H9 (cell line): ENCODE measurements around the gene PLCL1. TPM values are rescaled to one million over a fixed set of nuclear protein-coding genes. Genes with fewer than 3 reads are reported as not detected.

Experiments
- DNase-seq: peaks from one replicate; pipeline ENCODE4 v3.0.0-alpha.2; 2017
- H2AFZ ChIP-seq: one replicate; pipeline ENCODE4 v1.6.1; 2013; ENCODE audit warnings: mild to moderate bottlenecking, low read length, control low read depth, moderate library complexity
- H2AK5ac ChIP-seq: 2 replicates; pipeline ENCODE4 v1.6.1; 2013; ENCODE audit warnings: low read length, control low read depth, mixed read lengths; ENCODE audit not compliant: insufficient read length
- H2BK120ac ChIP-seq: one replicate; pipeline ENCODE4 v1.6.1; 2013; ENCODE audit warnings: low read depth, mild to moderate bottlenecking, low read length, control low read depth, inconsistent platforms; ENCODE audit not compliant: poor library complexity, severe bottlenecking
- H2BK12ac ChIP-seq: 2 replicates; pipeline ENCODE4 v1.6.1; 2013; ENCODE audit warnings: low read length, control low read depth, mixed read lengths, low read depth; ENCODE audit not compliant: insufficient read length
- H2BK15ac ChIP-seq: 2 replicates; pipeline ENCODE4 v1.6.1; 2013; ENCODE audit warnings: low read depth, low read length, control low read depth
- H2BK20ac ChIP-seq: one replicate; pipeline ENCODE4 v1.6.1; 2013; ENCODE audit warnings: low read depth, mild to moderate bottlenecking, low read length, control low read depth, inconsistent platforms; ENCODE audit not compliant: poor library complexity, severe bottlenecking
- H2BK5ac ChIP-seq: 2 replicates; pipeline ENCODE4 v1.6.1; 2013; ENCODE audit warnings: low read length, control low read depth, mixed read lengths; ENCODE audit not compliant: insufficient read length
- H3K14ac ChIP-seq: 2 replicates; pipeline ENCODE4 v1.6.1; 2013; ENCODE audit warnings: low read length, control low read depth; ENCODE audit not compliant: insufficient read depth
- H3K18ac ChIP-seq: 2 replicates; pipeline ENCODE4 v1.6.1; 2013; ENCODE audit warnings: low read depth, mild to moderate bottlenecking, mixed read lengths, low read length, control low read depth; ENCODE audit not compliant: insufficient read length
- H3K23ac ChIP-seq: 2 replicates; pipeline ENCODE4 v1.6.1; 2013; ENCODE audit warnings: low read length, control low read depth, mixed read lengths, low read depth; ENCODE audit not compliant: insufficient read length
- H3K23me2 ChIP-seq: 2 replicates; pipeline ENCODE4 v1.6.1; 2013; ENCODE audit warnings: low read depth, mild to moderate bottlenecking, mixed read lengths, low read length, control low read depth; ENCODE audit not compliant: insufficient read length, poor library complexity, severe bottlenecking
- H3K27ac ChIP-seq: 2 replicates; pipeline ENCODE4 v1.5.1; 2013; ENCODE audit warnings: low read length, control low read depth, mixed read lengths, low read depth; ENCODE audit not compliant: insufficient read length
- H3K27me3 ChIP-seq: 2 replicates; pipeline ENCODE4 v1.6.1; 2013; ENCODE audit warnings: low read length, control low read depth, inconsistent platforms; ENCODE audit not compliant: insufficient read depth
- H3K4ac ChIP-seq: 2 replicates; pipeline ENCODE4 v1.6.1; 2013; ENCODE audit warnings: low read depth, mild to moderate bottlenecking, control low read depth, inconsistent platforms, low read length, moderate library complexity
- H3K4me1 ChIP-seq: 2 replicates; pipeline ENCODE4 v1.6.1; 2013; ENCODE audit warnings: low read length, control low read depth, inconsistent platforms; ENCODE audit not compliant: insufficient read depth
- H3K4me2 ChIP-seq: 2 replicates; pipeline ENCODE4 v1.6.1; 2013; ENCODE audit warnings: low read length, control low read depth, mixed read lengths; ENCODE audit not compliant: insufficient read length, insufficient read depth
- H3K56ac ChIP-seq: 2 replicates; pipeline ENCODE4 v1.6.1; 2013; ENCODE audit warnings: low read depth, mild to moderate bottlenecking, mixed read lengths, low read length, control low read depth; ENCODE audit not compliant: insufficient read length
- H3K79me1 ChIP-seq: 2 replicates; pipeline ENCODE4 v1.6.1; 2013; ENCODE audit warnings: low read depth, mild to moderate bottlenecking, moderate library complexity, low read length, control low read depth, inconsistent platforms; ENCODE audit not compliant: insufficient read depth, poor library complexity, severe bottlenecking
- H3K79me2 ChIP-seq: 2 replicates; pipeline ENCODE4 v1.6.1; 2013; ENCODE audit warnings: low read length, control low read depth, inconsistent platforms; ENCODE audit not compliant: insufficient read depth
- H3K9ac ChIP-seq: 2 replicates; pipeline ENCODE4 v1.6.1; 2013; ENCODE audit warnings: low read length, control low read depth, mixed read lengths; ENCODE audit not compliant: insufficient read length; ENCODE audit errors: extremely low read depth
- H3K9me3 ChIP-seq: one replicate; pipeline ENCODE4 v1.6.1; 2013; ENCODE audit warnings: low read depth, low read length, inconsistent platforms; ENCODE audit not compliant: control insufficient read depth
- H3T11ph ChIP-seq: one replicate; pipeline ENCODE4 v1.6.1; 2013; ENCODE audit warnings: mild to moderate bottlenecking, low read length, control low read depth, inconsistent platforms
- H4K20me1 ChIP-seq: one replicate; pipeline ENCODE4 v1.6.1; 2013; ENCODE audit not compliant: control insufficient read depth, insufficient read length, insufficient read depth
- H4K5ac ChIP-seq: 2 replicates; pipeline ENCODE4 v1.6.1; 2013; ENCODE audit warnings: low read depth, mild to moderate bottlenecking, mixed read lengths, low read length, control low read depth; ENCODE audit not compliant: insufficient read length
- H4K8ac ChIP-seq: replicated peaks from 2 replicates; pipeline ENCODE4 v1.6.1; 2013; ENCODE audit warnings: low read length, control low read depth, mixed read lengths, low read depth; ENCODE audit not compliant: insufficient read length
- H4K91ac ChIP-seq: 2 replicates; pipeline ENCODE4 v1.6.1; 2013; ENCODE audit warnings: low read depth, mild to moderate bottlenecking, moderate library complexity, mixed read lengths, low read length, control low read depth; ENCODE audit not compliant: insufficient read length
- H3K27ac Mint-ChIP-seq, 3 experiments: 2 replicates in 2 of 3; 3 replicates in 1 of 3; pipeline ENCODE4 v1.8.0; 2020 to 2021; ENCODE audit warnings: mixed read lengths in 3 of 3, mild to moderate bottlenecking in 1 of 3, moderate library complexity in 1 of 3
- H3K27me3 Mint-ChIP-seq: 2 replicates; pipeline ENCODE4 v1.8.0; 2021; ENCODE audit warnings: low read depth, mild to moderate bottlenecking, moderate library complexity, mixed read lengths
- H3K36me3 Mint-ChIP-seq, 3 experiments: 2 replicates in 2 of 3; 3 replicates in 1 of 3; pipeline ENCODE4 v1.8.0; 2020 to 2021; ENCODE audit warnings: low read depth in 3 of 3, mixed read lengths in 3 of 3; ENCODE audit not compliant: insufficient read depth in 1 of 3
- H3K4me1 Mint-ChIP-seq, 2 experiments: 2 replicates each; pipeline ENCODE4 v1.8.0; 2020; ENCODE audit warnings: mixed read lengths in 2 of 2
- H3K4me3 Mint-ChIP-seq, 2 experiments: 2 replicates in 1 of 2; 3 replicates in 1 of 2; pipeline ENCODE4 v1.8.0; 2020 to 2021; ENCODE audit warnings: mild to moderate bottlenecking in 2 of 2, mixed read lengths in 2 of 2, moderate library complexity in 1 of 2
- H3K9me3 Mint-ChIP-seq, 2 experiments: 2 replicates in 1 of 2; 3 replicates in 1 of 2; pipeline ENCODE4 v1.8.0; 2020; ENCODE audit warnings: mild to moderate bottlenecking in 2 of 2, mixed read lengths in 2 of 2, moderate library complexity in 1 of 2
- CTCF ChIP-seq: fragments of 200-600 bp; sonication (generic); conservative IDR thresholded peaks from 3 replicates; pipeline ENCODE4 v1.8.0; 2021; ENCODE audit warnings: antibody characterized with exemption, mild to moderate bottlenecking
- WGBS: extraction: QIAGEN DNeasy Blood & Tissue Kit; methylation state at CpG from one replicate; pipeline ENCODE4 v1.1.7; 2013; ENCODE audit warnings: missing lambda C conversion rate, low lambda C conversion rate, mixed read lengths; ENCODE audit not compliant: insufficient read length; ENCODE audit errors: extremely low coverage; 5-methylcytosine and 5-hydroxymethylcytosine counted together
- total RNA-seq: library from RNA; stranded (reverse); gene quantifications from 2 replicates; pipeline ENCODE4 v1.2.1, GENCODE V29; 2021

The PLCL1 gene
- total RNA-seq, 1 experiment from 2014 or later, result 0.04 TPM

- no CpG with 5 or more reads among the region's 3 CpGs for whole genome bisulfite sequencing
- H3K4ac ChIP-seq, result no peak overlapping the region
- no peaks in the 10 kb centered on the region for H3K79me2 ChIP-seq
- no peak overlapping the region for H3K14ac ChIP-seq
- H3K4me1 ChIP-seq, result no peaks in the 10 kb centered on the region
- no peak overlapping the region for H2BK20ac ChIP-seq
- no peak overlapping the region for H2AK5ac ChIP-seq
- no peaks in the 10 kb centered on the region for H4K20me1 ChIP-seq
- no peak overlapping the region for H2BK15ac ChIP-seq
- Mint-ChIP-seq H3K27me3 (peaks cover 8% of the 10 kb centered on the region), H3K4me3 (no peak overlapping the region), H3K4me1 (no peaks in the 10 kb centered on the region), H3K9me3 (no peaks in the 10 kb centered on the region), H3K36me3 (no peaks in the 10 kb centered on the region), H3K27ac (no peak overlapping the region)
- H3K79me1 ChIP-seq, result no peaks in the 10 kb centered on the region
- H4K91ac ChIP-seq, result no peak overlapping the region
- H2BK120ac ChIP-seq, result no peak overlapping the region
- H3K27me3 ChIP-seq, result no peaks in the 10 kb centered on the region
- no peak overlapping the region for H3T11ph ChIP-seq
- peak; percentile 81 for TF ChIP-seq CTCF
- H2AFZ ChIP-seq, result no peak overlapping the region
- no peak overlapping the region for H3K9ac ChIP-seq
- no peak overlapping the region for H2BK12ac ChIP-seq
- no peaks in the 10 kb centered on the region for H3K23me2 ChIP-seq
- no peak overlapping the region for H4K8ac ChIP-seq
- H2BK5ac ChIP-seq, result no peak overlapping the region
- no peak overlapping the region for H4K5ac ChIP-seq
- H3K23ac ChIP-seq, result no peak overlapping the region
- H3K9me3 ChIP-seq, result no peaks in the 10 kb centered on the region
- H3K56ac ChIP-seq, result no peak overlapping the region
- DNase-seq, result peak; percentile 28
- no peak overlapping the region for H3K18ac ChIP-seq
- no peak overlapping the region for H3K27ac ChIP-seq
- no peak overlapping the region for H3K4me2 ChIP-seq
These were observed 8.8 kb downstream of the PLCL1 start for GRCh38 chr2:197813093-197813787.
